CD4-positive, alpha-beta T cell treated with Interleukin-15 for 4 hours (primary cell): ENCODE data around the gene ID1.

Experiments
- DNase-seq: peaks from one replicate; pipeline ENCODE4 v3.0.0-alpha.2; 2020; ENCODE audit warnings: low spot score

The ID1 gene, protein sequence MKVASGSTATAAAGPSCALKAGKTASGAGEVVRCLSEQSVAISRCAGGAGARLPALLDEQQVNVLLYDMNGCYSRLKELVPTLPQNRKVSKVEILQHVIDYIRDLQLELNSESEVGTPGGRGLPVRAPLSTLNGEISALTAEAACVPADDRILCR

DNA sequence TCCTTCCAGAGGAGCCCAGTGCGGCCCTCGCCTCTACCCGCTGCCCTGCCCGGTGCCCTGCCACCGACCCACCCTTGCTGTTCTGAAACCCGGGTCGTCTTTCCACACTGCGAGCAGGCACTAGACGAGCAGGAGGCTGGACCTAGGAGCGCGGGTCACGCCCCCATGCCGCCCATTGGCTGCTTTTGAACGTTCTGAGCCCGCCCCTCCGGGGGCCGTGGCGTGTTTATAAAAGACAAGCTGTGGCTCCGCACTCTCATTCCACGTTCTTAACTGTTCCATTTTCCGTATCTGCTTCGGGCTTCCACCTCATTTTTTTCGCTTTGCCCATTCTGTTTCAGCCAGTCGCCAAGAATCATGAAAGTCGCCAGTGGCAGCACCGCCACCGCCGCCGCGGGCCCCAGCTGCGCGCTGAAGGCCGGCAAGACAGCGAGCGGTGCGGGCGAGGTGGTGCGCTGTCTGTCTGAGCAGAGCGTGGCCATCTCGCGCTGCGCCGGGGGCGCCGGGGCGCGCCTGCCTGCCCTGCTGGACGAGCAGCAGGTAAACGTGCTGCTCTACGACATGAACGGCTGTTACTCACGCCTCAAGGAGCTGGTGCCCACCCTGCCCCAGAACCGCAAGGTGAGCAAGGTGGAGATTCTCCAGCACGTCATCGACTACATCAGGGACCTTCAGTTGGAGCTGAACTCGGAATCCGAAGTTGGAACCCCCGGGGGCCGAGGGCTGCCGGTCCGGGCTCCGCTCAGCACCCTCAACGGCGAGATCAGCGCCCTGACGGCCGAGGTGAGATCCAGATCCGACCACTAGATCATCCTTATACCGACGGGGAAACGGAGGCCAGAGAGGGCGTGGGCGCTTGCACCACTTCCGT lies at the start of gene ID1:
ID1 (plus strand) TSS at position 259 of the 871 bp plus-strand sequence; CDS start at position 358, 99 bp downstream.
- DNase-seq, result peak; percentile 85

DNA sequence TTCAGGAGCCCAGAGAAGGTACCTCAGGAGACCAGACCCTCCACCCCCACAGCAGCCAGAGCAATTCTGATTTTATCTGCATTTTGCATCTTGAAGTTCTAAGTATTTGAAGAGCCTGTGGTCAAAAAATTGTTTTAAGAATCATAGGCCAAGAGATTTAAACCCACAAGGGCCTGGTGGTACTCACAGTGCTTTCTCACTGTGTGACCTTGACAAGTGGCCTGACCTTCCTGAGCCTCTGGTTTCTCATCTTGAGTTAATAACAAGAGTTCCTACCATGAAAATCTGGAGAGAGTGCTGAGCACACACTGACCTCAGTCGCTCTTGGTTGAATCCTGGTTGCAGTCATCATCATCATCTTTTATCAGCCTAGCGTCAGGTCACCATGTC lies 45.4 kb upstream of the ID1 start:
- no peak for DNase-seq

DNA sequence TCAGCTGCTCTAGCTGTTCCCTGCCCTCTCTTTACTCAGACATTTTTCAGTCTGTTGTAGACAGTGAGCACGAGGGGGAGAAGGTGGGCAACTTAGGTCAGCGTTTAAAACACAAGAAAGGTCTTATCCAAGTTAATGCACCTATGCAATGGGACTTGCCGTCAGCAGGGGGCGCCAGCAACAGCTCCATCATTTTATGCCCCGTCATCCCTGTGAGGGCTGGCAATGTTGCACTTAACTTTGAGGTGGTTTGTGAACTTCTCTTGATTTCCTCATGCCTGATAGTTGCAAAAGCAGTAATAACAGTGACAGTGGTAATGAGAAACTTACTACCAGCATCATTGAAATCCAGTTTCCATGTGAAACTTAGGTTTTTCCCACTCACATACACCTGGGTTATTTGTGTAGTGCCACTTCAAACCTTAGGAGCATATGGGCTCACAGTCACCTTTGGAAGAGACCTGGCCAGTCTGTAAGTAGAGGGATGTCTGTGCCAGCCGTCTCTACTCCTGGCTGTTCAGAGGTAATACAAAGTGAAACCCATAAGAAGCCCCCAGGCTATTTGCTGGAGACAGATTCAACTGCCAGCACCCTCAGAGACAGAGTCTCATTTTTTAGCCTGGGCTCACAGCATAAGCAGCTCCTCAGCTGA lies 44.9 kb upstream of the ID1 start:
- DNase-seq, result peak; percentile 74

DNA sequence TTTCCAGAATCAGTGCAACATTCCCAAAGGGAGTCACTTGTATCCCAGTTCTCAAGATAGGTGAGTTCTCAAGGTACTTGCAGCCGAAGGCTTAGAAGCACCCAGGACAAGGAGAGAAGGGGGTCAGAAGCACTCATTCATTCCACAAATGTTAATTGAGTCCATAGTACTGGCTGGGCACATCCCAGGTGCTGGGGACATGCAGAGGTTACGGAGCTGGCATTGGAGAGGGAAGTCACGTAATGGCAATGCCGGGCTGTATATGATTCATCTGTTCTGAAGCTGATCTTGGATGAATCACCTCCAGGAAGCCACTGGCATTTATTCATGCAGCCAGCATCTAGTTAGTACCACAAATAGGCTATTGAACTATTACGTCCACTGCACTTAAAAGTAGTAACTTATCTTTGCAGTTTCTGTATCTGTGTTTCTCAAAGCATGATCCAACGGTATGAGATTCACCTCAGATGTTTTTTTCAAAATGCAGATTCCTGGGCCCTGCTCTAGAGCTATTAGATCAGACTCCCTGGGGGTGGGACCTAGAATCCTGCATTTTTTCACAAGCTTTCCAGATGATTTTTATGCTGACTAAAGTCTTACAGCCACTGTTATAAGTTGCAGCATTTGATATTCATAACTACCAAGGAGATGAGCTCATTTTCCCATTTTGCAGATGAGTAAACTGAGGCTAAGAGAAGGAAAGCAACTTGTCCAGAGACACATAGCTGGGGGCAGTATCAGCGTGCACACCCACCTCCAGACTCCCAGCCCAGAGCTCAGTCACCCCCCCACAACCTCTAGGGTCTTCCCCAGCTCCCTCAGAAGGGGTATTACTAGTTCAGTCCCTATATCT lies 44.1 kb upstream of the ID1 start:
- DNase-seq, result no peak

DNA sequence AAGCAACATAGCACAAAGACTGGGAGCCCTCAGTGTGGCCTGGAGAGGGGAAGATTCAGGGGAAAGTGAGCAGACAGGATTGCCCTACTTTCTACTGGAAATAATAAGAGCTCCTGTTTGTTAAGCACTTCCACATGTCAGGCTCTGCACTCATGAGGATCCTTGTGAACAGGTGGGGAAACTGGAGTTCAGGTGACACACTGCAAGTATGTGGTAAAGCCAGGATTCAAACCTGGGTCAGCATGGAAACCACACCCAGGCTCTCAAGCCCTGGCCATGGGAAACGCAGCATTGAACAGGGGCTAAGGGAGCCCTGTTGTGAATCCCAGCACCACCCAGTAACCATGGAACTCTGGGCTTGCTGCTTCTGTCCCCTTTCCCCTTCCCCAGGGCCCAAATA lies 42.8 kb upstream of the ID1 start:
- no peak for DNase-seq

DNA sequence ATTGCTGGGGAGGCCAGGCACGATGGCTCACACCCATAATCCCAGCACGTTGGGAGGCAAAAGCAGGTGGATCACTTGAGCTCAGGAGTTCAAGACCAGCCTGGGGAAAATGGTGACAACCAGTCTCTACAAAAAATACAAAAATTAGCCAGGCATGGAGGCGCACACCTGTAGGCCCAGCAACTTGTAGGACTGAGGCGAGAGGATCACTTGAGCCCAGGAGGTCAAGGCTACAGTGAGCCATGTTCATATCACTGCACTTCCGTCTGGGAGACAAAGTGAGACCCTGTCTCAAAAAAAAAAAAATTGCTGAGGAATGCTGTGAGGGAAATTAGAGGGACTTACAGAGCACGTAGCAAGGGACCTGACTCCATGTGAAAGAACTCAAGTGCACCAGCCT lies 40.8 kb upstream of the ID1 start:
- no peak for DNase-seq

DNA sequence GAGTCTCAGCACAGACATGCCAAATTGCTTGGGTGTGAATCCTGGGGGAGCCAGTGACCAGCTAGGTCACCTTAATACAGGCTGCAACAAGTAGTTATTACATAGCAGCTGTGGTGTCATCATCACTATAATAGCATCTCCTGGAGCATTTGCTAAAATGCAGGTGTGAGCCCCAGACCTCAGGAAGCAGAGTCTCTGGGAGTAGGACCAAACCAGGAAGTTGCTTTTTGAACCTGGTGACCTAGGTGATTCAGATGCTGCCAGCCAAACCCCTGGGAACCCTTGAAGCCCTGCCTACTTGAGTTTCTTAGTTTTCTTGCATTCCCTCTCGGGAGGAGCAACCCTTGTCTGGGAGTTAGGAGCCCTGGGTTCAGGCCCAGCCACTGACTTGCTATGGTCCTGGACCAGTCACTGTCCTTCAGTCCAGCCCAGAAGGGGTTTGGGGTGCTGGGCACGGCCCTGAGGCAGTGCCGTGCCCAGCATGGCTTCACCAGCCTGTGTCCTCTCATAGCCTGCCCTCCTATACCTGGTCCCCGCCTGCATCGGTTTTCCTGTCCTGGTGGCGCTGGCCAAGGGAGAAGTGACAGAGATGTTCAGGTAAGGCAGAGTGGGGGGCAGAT lies 39.3 kb upstream of the ID1 start:
- DNase-seq, result no peak

DNA sequence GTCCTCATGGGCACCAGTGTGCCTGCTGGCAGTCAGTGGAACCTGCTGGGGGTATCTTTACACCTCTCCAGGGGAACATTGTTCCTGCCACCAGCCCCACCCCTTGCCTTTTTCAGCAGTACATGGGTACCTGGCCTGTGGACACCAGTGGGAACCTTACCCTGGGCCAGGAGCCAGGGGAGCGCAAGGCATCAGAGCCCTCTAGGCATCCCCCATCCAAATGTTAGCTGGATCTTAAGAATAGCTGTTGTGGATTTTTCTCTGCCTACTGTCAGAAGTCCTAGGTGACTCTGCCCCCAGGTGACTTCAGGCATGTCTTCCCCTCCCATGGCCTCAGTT lies 38.8 kb upstream of the ID1 start:
- DNase-seq, result no peak

DNA sequence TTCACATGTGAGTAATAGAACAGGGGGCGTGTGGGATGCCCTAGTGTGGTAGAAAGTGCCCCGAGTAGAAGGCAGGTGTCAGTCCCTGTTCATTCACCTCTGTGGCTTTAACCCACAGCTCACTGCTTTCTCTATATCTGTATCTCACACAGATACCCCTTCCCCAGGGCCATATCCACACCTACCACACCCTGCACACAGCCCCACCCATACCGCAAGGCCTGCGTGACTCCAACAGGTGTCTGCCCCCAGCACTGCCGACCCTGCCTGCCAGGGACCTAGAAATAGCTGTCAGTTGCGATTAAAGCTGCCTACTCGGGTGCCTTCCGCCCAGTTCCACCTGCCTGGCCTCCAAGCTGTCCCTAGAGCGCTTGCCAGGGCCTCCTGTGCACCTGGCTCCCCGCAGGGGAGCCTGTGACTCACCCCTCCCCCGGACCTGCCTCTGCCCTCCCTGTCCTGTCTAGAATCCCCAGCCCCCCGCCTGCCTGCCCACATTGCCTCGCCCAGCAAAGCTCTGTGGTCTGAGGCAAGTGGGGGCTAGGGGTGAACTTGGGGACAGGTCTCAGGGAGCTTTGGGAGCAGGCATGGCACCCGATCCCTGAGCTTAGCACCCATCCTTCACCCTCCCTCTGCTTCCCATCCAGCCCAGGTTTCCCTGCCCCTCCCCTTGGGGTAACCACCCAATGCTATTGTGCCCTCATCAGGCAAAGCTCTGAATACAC lies 38.3 kb upstream of the ID1 start:
- DNase-seq, result no peak

DNA sequence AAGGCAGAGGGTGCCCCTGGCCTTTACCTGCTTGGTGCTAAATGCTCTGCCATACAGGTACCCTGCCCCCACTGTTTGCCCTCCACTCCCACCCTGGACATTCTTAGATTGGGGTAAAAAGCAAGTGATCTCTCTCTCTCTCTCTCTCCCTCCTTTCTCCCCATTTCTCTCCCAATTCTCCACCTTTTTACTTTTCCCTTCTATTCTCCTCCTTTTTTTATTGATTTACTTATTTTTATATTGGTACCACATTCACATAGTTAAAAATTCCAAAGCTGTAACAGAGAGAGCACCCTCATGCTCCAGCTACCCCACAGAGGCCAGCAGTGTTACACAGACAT lies 37.7 kb upstream of the ID1 start:
- DNase-seq, result no peak

DNA sequence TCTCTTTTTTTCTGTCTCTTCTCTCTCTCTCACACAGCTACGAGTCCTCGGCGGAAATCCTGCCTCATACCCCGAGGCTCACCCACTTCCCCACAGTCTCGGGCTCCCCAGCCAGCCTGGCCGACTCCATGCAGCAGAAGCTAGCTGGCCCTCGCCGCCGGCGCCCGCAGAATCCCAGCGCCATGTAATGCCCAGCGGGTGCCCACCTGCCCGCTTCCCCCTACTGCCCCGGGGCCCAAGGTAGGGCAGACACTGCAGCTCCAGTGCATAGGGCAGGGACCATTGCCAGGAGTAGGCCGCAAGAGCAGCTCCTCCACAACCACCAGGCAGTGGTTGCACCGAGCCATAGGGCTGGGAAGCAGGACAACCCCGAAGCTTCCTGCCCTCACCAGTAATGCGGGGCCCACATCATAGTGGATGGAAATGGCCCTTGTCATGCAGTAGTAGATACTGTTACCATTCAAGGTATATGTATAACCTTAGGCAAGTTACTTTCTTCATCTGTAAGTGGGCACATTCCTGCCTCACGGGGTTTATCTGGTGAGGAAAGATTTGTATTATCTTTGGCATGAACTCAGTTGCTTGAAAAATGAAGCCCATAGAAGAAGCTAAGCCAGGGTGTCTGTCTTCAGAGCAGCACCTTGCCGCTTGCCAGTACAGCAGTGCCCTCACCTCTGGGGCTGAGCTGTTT lies 36.9 kb upstream of the ID1 start:
- DNase-seq, result no peak

DNA sequence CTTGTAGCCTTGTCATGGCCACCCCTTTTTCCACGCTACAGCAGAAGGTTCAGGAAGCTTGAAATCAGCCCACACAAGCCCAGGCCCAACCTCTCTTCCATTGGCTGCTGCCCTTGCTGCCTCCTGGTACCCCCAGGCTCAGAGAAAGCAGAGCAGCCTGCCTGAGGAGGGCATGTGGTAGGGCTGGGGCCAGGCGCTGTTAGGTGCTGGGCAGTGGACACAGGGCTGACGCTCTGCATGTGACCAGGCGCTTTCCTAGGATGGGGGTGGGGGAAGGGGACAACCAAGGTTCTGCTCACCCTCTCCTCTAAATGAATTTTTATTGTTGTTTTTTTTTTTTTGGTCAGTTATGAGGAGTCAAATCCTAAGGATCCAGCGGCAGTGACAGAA lies 36.3 kb upstream of the ID1 start:
- no peak for DNase-seq

DNA sequence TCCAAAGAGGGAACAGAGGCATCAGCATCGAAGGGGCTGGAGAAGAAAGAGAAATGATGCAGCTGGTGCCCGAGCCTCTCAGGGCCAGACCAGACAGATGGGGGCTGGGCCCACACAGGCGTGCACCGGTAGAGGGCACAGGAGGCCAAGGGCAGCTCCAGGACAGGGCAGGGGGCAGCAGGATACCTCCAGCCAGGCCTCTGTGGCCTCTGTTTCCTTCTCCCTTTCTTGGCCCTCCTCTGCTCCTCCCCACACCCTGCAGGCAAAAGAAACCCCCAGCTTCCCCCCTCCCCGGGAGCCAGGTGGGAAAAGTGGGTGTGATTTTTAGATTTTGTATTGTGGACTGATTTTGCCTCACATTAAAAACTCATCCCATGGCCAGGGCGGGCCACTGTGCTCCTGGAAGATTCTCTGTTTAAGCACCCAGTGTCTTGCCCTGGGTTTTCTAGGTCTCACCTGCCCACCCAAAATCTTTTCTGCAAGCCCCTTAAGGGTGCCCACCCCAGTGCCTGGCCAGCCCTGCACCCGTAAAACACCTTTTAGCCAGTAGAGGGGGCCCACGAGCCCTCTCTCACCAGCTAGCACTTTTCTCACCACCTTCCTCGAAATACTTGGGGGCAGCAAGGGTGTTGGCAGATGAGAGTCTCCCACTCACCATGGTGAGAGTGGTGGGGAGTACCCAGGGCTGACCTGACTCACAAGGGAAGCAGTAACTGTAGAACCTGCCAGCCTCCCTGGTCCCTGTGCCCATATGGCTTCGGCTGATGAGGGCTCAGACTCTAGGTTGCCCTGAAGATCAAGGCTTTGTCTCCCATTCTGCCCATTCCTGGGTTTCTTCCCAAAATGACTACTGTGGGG lies 35.7 kb upstream of the ID1 start:
- peak; percentile 67 for DNase-seq

DNA sequence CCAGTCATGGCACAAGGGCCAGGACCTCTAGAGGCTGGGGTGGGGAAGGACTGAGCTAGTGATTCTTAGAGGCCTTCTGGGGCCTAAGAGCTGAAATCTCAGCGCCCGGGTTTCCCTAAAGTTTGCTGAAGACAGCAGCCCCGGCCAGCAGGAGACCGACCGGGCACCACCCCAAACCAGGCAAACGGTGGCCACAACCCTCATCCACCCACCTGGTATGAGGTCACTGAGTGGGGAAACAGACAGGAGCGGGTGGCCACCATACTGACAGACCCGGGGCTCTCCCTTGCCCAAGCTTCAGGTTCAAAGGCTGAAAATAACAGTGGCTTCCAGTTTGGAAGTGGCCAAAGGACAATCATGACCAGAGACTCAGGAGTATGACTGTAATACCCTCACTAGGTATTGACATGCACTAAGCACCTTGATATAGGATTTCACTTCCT lies 35.0 kb upstream of the ID1 start:
- DNase-seq, result no peak

DNA sequence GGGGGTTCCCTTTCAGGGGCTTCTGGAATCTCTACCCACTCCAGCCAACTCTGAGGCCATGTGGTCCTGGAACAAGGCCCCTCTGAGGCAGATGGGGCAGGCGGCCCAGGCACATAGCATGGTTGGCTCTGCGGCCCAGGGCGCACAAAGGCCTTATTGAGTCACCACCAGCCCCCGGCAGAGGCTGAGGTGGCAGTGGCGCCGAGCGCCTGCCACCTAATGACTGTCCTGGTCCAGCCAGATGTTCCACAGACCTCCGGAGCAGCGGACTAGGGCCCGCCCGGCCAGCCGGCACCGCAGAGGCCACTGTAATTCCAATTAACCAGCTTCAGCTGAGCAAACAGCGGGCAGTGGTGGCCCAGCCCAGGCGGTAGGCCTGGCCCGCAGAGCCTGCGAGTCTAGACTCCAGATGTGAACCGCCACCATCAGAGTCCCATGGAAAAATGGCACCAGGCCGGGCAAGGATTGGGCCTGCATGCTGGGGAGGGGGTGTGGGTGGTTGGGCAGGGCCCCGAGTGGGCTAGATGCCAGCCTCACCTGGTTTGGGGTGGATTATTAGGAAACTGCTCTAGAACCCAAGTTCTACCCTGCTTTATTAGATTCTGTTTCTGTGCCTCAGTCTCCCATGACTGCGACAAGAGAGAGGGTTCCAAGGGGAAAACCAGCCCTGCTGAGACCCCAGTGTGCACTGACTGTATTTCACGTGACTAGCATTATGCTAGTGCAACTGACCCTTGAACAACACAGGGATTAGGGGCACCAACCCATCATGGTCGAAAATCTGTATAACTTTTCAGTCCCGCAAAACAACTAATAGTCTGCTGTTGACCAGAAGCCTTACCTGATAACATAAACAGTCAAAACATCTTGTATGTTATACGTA lies 34.1 kb upstream of the ID1 start:
- DNase-seq, result no peak

DNA sequence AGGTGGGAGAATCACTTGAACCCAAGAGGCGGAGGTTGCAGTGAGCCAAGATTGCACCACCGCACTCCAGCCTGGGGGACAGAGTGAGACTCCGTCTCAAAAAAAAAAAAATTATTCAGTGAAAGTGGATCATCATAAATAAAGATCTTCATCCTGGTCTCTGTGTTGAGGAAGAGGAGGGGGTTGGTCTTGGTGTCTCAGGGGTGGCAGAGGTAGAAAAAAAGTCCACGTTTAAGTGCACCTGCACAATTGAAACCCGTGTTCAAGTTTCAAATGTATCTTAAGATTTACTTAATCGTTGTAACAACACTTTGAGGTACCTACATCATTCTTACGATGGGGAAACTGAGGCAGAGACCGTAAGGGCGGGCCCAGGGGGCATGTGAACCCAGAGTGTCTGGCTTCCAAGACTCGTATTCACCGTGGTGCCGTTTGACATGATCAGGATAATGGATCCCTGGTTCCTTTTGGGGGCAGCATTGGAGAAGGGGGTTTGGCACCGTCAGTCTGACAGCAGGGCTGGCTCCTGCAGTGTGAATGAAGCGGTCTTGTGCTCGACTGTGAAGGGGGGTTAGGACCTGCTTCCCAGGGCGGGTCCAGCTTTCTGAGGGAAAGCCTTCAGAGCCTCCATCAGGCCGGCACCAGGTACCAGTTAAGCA lies 32.9 kb upstream of the ID1 start:
- no peak for DNase-seq

DNA sequence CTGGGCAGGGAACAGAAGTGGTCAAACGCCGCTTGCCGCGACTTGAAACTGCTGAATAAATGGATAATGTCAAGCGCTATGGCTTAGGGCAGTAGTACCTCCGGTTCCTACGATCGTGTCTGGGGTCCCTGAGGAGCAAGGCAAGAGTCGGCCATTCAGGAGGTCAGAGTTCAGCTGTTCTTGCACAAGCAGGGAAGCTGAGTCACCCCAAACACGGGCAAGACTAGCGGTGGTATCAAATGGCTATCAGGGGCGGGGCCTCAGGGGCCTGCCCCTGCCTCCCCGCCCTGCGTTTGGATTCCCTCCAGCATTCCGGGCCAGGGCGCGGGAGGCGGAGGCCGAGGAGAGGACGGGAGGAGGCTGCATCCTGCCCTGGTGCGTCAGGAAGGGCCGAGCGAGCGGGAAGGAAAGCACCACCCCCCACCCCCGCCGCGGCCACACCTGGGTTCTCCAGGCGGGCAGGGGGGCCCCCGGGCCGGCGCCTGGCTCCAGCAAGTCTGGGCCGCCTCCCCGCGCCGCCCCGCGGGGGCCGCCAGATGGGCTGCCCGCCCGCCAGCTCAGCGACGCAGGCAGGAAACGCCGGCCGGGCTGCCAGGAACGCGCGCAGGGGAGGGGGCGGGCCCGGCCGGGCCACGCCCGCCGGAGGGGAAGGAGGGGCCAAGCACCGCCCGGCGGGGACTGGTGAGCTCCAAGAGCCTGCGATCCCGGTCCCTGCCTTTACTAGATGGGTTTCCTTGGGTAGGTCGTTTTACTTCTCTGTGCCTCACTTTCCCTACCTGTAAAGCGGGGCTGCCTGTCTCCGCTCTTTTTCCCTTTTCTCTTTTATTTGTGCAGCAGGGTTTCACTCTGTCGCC lies 32.2 kb upstream of the ID1 start:
- DNase-seq, result peak; percentile 80
